H1 (cell line): ENCODE measurements around the gene IDUA. TPM values are rescaled to one million over a fixed set of nuclear protein-coding genes. Genes with fewer than 3 reads are reported as not detected.

ENCODE experiments used
- CTCF ChIA-PET: fragments of 300-600 bp; sonication (Branson Sonifier 250); formaldehyde crosslinking; loops from one replicate; lab custom pipeline; 2021; ENCODE audit not compliant: partially characterized antibody; lab: Charles Lee
- POLR2A ChIA-PET: fragments of 300-600 bp; sonication (Branson Sonifier 250); formaldehyde crosslinking; loops from one replicate; lab custom pipeline; 2021; ENCODE audit warnings: inconsistent platforms; ENCODE audit not compliant: partially characterized antibody; lab: Charles Lee
- DNase-seq, 2 experiments: peaks; one replicate each; pipeline versions ENCODE4 v3.0.0 to v3.0.0-alpha.2; 2010 to 2022; ENCODE audit warnings: low spot score in 2 of 2, low read depth in 1 of 2, mixed read lengths in 1 of 2
- FAIRE-seq: peaks from 2 replicates; lab custom pipeline; 2011; peaks lifted over from hg19 to GRCh38; lab: Jason Lieb, UNC
- H2AFZ ChIP-seq: 2 replicates; pipeline ENCODE4 v1.8.1; 2012; ENCODE audit warnings: low read length, inconsistent platforms
- H2AK5ac ChIP-seq: 2 replicates; pipeline ENCODE4 v1.6.1; 2013; ENCODE audit warnings: low read depth, low read length
- H2BK120ac ChIP-seq: replicated peaks from 2 replicates; pipeline ENCODE3; 2013; ENCODE audit warnings: low read depth, low read length, inconsistent platforms
- H2BK12ac ChIP-seq: 2 replicates; pipeline ENCODE4 v1.6.1; 2013; ENCODE audit warnings: low read depth, low read length
- H2BK15ac ChIP-seq: 2 replicates; pipeline ENCODE4 v1.6.1; 2013; ENCODE audit warnings: low read length
- H2BK20ac ChIP-seq: 2 replicates; pipeline ENCODE4 v1.6.1; 2013; ENCODE audit warnings: low read length
- H2BK5ac ChIP-seq: 2 replicates; pipeline ENCODE4 v1.6.1; 2013; ENCODE audit warnings: low read depth, low read length
- H3K14ac ChIP-seq: 2 replicates; pipeline ENCODE4 v1.6.1; 2013; ENCODE audit warnings: inconsistent platforms; ENCODE audit not compliant: insufficient read length
- H3K18ac ChIP-seq: 2 replicates; pipeline ENCODE4 v1.6.1; 2013; ENCODE audit warnings: low read length; ENCODE audit errors: extremely low read depth
- H3K23ac ChIP-seq: 2 replicates; pipeline ENCODE4 v1.6.1; 2013; ENCODE audit warnings: inconsistent platforms; ENCODE audit not compliant: insufficient read length
- H3K23me2 ChIP-seq: 2 replicates; pipeline ENCODE4 v1.6.1; 2013; ENCODE audit warnings: low read depth, low read length
- H3K27ac ChIP-seq: 2 replicates; pipeline ENCODE4 v1.6.1; 2011; ENCODE audit warnings: low read depth, low read length, inconsistent platforms
- H3K27me3 ChIP-seq, 4 experiments: replicated peaks in 1 of 4; 1 replicate in 1 of 4; 2 replicates in 3 of 4; pipeline versions ENCODE4 v1.6.1 to v1.8.1; 2011 to 2013; ENCODE audit warnings: low read length in 3 of 4, mild to moderate bottlenecking in 3 of 4, inconsistent platforms in 2 of 4, mixed read lengths in 2 of 4, moderate library complexity in 1 of 4; ENCODE audit not compliant: control insufficient read depth in 3 of 4, insufficient read depth in 3 of 4; ENCODE audit errors: extremely low read depth in 1 of 4
- H3K36me3 ChIP-seq, 4 experiments: 2 replicates each; pipeline versions ENCODE4 v1.6.1 to v1.8.1; 2011 to 2013; ENCODE audit warnings: mild to moderate bottlenecking in 4 of 4, low read length in 3 of 4, moderate library complexity in 2 of 4, control low read depth in 1 of 4, inconsistent platforms in 1 of 4; ENCODE audit not compliant: insufficient read depth in 4 of 4, control insufficient read depth in 2 of 4
- H3K4ac ChIP-seq: replicated peaks from 2 replicates; pipeline ENCODE3; 2013; ENCODE audit warnings: low read length, low read depth, mixed read lengths, inconsistent platforms; ENCODE audit not compliant: insufficient read length
- H3K4me1 ChIP-seq, 4 experiments: replicated peaks in 1 of 4; 1 replicate in 1 of 4; 2 replicates in 3 of 4; pipeline versions ENCODE4 v1.6.1 to v1.8.1; 2011 to 2013; ENCODE audit warnings: low read length in 3 of 4, inconsistent platforms in 2 of 4, mixed read lengths in 1 of 4; ENCODE audit not compliant: insufficient read depth in 4 of 4, control insufficient read depth in 3 of 4
- H3K4me2 ChIP-seq, 2 experiments: 2 replicates each; pipeline versions ENCODE4 v1.6.1 to v1.8.1; 2011 to 2013; ENCODE audit warnings: low read depth in 2 of 2, low read length in 2 of 2, control low read depth in 1 of 2, inconsistent platforms in 1 of 2, mild to moderate bottlenecking in 1 of 2; ENCODE audit not compliant: insufficient read depth in 1 of 2
- H3K4me3 ChIP-seq, 4 experiments: fragments of 200-600, 300-600 bp in 1 of 4; sonication (generic), shearing (Covaris generic), sonication (Bioruptor Twin) in 1 of 4; 2 replicates each; pipeline versions ENCODE4 v1.5.1 to v1.8.1; 2011 to 2016; ENCODE audit warnings: low read length in 4 of 4, low read depth in 3 of 4, control low read depth in 2 of 4, inconsistent platforms in 2 of 4, mild to moderate bottlenecking in 2 of 4, mixed read lengths in 1 of 4, moderate library complexity in 1 of 4; ENCODE audit not compliant: insufficient read depth in 2 of 4; ENCODE audit errors: extremely low read depth in 1 of 4
- H3K56ac ChIP-seq: replicated peaks from 2 replicates; pipeline ENCODE3; 2013; ENCODE audit warnings: low read depth, mild to moderate bottlenecking, mixed read lengths, low read length, inconsistent platforms; ENCODE audit not compliant: insufficient read length
- H3K79me1 ChIP-seq: 2 replicates; pipeline ENCODE4 v1.6.1; 2013; ENCODE audit warnings: low read depth, low read length, control low read depth
- H3K79me2 ChIP-seq, 2 experiments: 2 replicates each; pipeline versions ENCODE4 v1.6.1 to v1.8.1; 2012 to 2013; ENCODE audit warnings: low read length in 2 of 2, mild to moderate bottlenecking in 2 of 2, inconsistent platforms in 1 of 2; ENCODE audit not compliant: insufficient read depth in 2 of 2, control insufficient read depth in 1 of 2
- H3K9ac ChIP-seq, 4 experiments: replicated peaks in 1 of 4; 1 replicate in 1 of 4; 2 replicates in 3 of 4; pipeline versions ENCODE4 v1.6.1 to v1.8.1; 2011 to 2013; ENCODE audit warnings: low read depth in 3 of 4, low read length in 3 of 4, control low read depth in 2 of 4, mild to moderate bottlenecking in 2 of 4, moderate library complexity in 2 of 4, inconsistent platforms in 1 of 4; ENCODE audit errors: extremely low read depth in 1 of 4
- H3K9me3 ChIP-seq, 2 experiments: 2 replicates each; pipeline versions ENCODE4 v1.6.1 to v1.8.1; 2012 to 2013; ENCODE audit warnings: mild to moderate bottlenecking in 2 of 2, moderate library complexity in 2 of 2, control low read depth in 1 of 2, inconsistent platforms in 1 of 2, low read depth in 1 of 2, low read length in 1 of 2, mixed read lengths in 1 of 2; ENCODE audit not compliant: insufficient read depth in 2 of 2
- H4K20me1 ChIP-seq, 2 experiments: replicated peaks in 1 of 2; 2 replicates each; pipeline versions ENCODE3 to v1.8.1; 2011 to 2013; ENCODE audit warnings: inconsistent platforms in 2 of 2, low read length in 2 of 2, mild to moderate bottlenecking in 1 of 2; ENCODE audit not compliant: insufficient read depth in 2 of 2, control insufficient read depth in 1 of 2
- H4K5ac ChIP-seq: 2 replicates; pipeline ENCODE4 v1.6.1; 2013; ENCODE audit warnings: low read length, low read depth, mixed read lengths, inconsistent platforms; ENCODE audit not compliant: insufficient read length
- H4K8ac ChIP-seq: 2 replicates; pipeline ENCODE4 v1.8.0; 2013; ENCODE audit warnings: mild to moderate bottlenecking, moderate library complexity, low read length, inconsistent platforms; ENCODE audit not compliant: insufficient read depth; ENCODE audit errors: extremely low read depth
- H4K91ac ChIP-seq: replicated peaks from 2 replicates; pipeline ENCODE3; 2013; ENCODE audit warnings: low read length, mixed read lengths, inconsistent platforms; ENCODE audit not compliant: insufficient read length
- ASH2L ChIP-seq: fragments of 200-600, 300-600 bp; sonication (generic); IDR thresholded peaks from one replicate; pipeline ENCODE4 v1.7.1; 2017; ENCODE audit warnings: low read length
- CHD2 ChIP-seq: IDR thresholded peaks from 2 replicates; pipeline ENCODE4 v1.6.1; 2012; ENCODE audit warnings: low read length, improper control_type of control experiment
- FOSL1 ChIP-seq: IDR thresholded peaks from 2 replicates; pipeline ENCODE4 v1.6.1; 2011; ENCODE audit warnings: mild to moderate bottlenecking, low read depth, low read length, moderate library complexity; ENCODE audit not compliant: insufficient read depth
- JUN ChIP-seq: IDR thresholded peaks from 2 replicates; pipeline ENCODE4 v1.6.1; 2011; ENCODE audit warnings: low read depth, mild to moderate bottlenecking, improper control_type of control experiment, low read length
- POLR2AphosphoS5 ChIP-seq: IDR thresholded peaks from 2 replicates; pipeline ENCODE4 v1.6.1; 2011; ENCODE audit warnings: low read depth, low read length
- SP4 ChIP-seq: IDR thresholded peaks from 2 replicates; pipeline ENCODE4 v1.6.1; 2012; ENCODE audit warnings: low read length, inconsistent platforms
- TBP ChIP-seq: IDR thresholded peaks from 2 replicates; pipeline ENCODE4 v1.6.1; 2011; ENCODE audit warnings: low read depth, low read length, improper control_type of control experiment
- WGBS, 2 experiments: shearing (Covaris generic) in 1 of 2; methylation state at CpG; one replicate each; pipeline versions ENCODE4 v1.1.6 to v1.1.7; 2013 to 2015; ENCODE audit warnings: low lambda C conversion rate in 2 of 2, mixed read lengths in 2 of 2, inconsistent platforms in 1 of 2, low coverage in 1 of 2, missing lambda C conversion rate in 1 of 2; ENCODE audit not compliant: insufficient replicate concordance in 2 of 2, insufficient coverage in 1 of 2, insufficient read length in 1 of 2; ENCODE audit errors: extremely low coverage in 1 of 2, missing lambda C conversion rate in 1 of 2; 5-methylcytosine and 5-hydroxymethylcytosine counted together
- polyA plus RNA-seq, 7 experiments: library from polyadenylated mRNA; depleted of rRNA in 3 of 7; stranded (reverse) in 5 of 7; unstranded in 2 of 7; fragments of >200 nt in 5 of 7; fragments of 200-250 nt in 2 of 7; gene quantifications; 1 replicate in 5 of 7; 2 replicates in 1 of 7; 4 replicates in 1 of 7; pipeline versions ENCODE4 v1.2.1 to v1.2.3, GENCODE V29; 2011 to 2013; ENCODE audit warnings: missing spikeins in 2 of 7, mixed read lengths in 2 of 7
- total RNA-seq: library from RNA; stranded (reverse); fragmentation: NEBNext Ultra II Directional; extraction: Animal tissue kit (Norgen Biotek cat#: 25700); gene quantifications from 2 replicates; pipeline ENCODE4 v1.2.1, GENCODE V29; 2021
- TF ChIP-seq, protein P1 (sequence below): IDR thresholded peaks from 2 replicates; pipeline ENCODE4 v1.6.1; 2011; ENCODE audit warnings: low read depth, mild to moderate bottlenecking, low read length; ENCODE audit not compliant: insufficient read depth
- TF ChIP-seq, protein P2 (sequence below): IDR thresholded peaks from 2 replicates; pipeline ENCODE4 v1.6.1; 2012; ENCODE audit warnings: low read length, inconsistent platforms

Gene IDUA
- total and polyA plus RNA-seq, 2 of the 8 experiments (the other 6 are each of a cell fraction or from before 2014, with no cell fraction given), result 2.8 to 4.8 TPM

DNA sequence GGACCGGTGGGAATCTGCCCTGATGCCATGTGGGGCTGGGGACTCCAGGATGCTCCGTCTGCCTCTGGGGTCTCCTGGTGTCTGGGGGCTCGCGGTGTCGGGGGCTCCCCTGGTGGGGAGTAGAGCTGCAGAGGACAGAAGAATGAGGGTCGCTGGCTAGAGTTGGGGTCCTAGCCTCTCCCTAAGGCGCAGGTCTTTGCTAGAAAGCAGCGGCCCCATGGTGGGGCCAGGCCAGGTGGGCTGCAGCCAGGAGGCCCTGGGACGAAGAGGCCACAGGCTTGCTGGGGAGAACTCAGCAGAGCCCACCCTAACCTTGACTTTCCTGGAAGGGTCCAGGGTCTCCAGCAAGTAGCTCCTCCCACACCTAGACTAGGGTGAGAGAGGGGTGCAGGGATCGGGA lies 46.0 kb downstream of the IDUA start:
- CTCF ChIA-PET, result no interaction called here
- no peak overlapping the region for H2BK15ac ChIP-seq

More for the DNA sequence above, 46.0 kb downstream of the IDUA start:
- no peak overlapping the region for H3K14ac ChIP-seq
- H3K4ac ChIP-seq, result no peak overlapping the region
- no peaks in the 10 kb centered on the region for H3K27me3 ChIP-seq
- no peaks in the 10 kb centered on the region for H3K36me3 ChIP-seq
- TF ChIP-seq JUN, result no peak
- TF ChIP-seq POLR2AphosphoS5, result no peak
- no peak for TF ChIP-seq SP4
- TF ChIP-seq, protein P1, sequence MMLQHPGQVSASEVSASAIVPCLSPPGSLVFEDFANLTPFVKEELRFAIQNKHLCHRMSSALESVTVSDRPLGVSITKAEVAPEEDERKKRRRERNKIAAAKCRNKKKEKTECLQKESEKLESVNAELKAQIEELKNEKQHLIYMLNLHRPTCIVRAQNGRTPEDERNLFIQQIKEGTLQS, result no peak
- no peak for TF ChIP-seq ASH2L
- TF ChIP-seq CHD2, result no peak
- TF ChIP-seq, protein P2, sequence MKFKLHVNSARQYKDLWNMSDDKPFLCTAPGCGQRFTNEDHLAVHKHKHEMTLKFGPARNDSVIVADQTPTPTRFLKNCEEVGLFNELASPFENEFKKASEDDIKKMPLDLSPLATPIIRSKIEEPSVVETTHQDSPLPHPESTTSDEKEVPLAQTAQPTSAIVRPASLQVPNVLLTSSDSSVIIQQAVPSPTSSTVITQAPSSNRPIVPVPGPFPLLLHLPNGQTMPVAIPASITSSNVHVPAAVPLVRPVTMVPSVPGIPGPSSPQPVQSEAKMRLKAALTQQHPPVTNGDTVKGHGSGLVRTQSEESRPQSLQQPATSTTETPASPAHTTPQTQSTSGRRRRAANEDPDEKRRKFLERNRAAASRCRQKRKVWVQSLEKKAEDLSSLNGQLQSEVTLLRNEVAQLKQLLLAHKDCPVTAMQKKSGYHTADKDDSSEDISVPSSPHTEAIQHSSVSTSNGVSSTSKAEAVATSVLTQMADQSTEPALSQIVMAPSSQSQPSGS, result no peak
- TF ChIP-seq TBP, result no peak
- TF ChIP-seq FOSL1, result no peak
- no peak overlapping the region for H2AK5ac ChIP-seq
- POLR2A ChIA-PET, result interaction anchor here (1.0 to 2.3 kb wide), 4 partner anchors 11 to 45 kb away, joined by 3 to 7 read pairs (median 3); no protein-coding TSS in a partner anchor
- H3K18ac ChIP-seq, result no peak overlapping the region
- no peak overlapping the region for H3K4me3 ChIP-seq
- H4K20me1 ChIP-seq, result no peaks in the 10 kb centered on the region
- no peak for DNase-seq
- H2BK12ac ChIP-seq, result no peak overlapping the region
- no peak overlapping the region for H3K23ac ChIP-seq
- no peak overlapping the region for H4K5ac ChIP-seq
- H2BK5ac ChIP-seq, result no peak overlapping the region; the same call in 1 of the 2 replicates
- no peaks in the 10 kb centered on the region for H3K9me3 ChIP-seq
- H3K4me2 ChIP-seq, result no peak overlapping the region
- H3K9ac ChIP-seq, result no peak overlapping the region
- H3K27ac ChIP-seq, result no peak overlapping the region
- H2BK120ac ChIP-seq, result no peak overlapping the region
- no peaks in the 10 kb centered on the region for H3K79me1 ChIP-seq
- peak overlapping the region; percentile 51; the same call in 1 of the 2 replicates for H4K8ac ChIP-seq
- H3K79me2 ChIP-seq, result no peaks in the 10 kb centered on the region
- H3K23me2 ChIP-seq, result no peaks in the 10 kb centered on the region
- FAIRE-seq, result no peak
- 92% methylated on average over 5 of the region's 10 CpGs; no CpG with 5 or more reads in 1 of the 2 experiments for WGBS, 2 experiments
- no peak overlapping the region for H2BK20ac ChIP-seq
- H3K56ac ChIP-seq, result no peak overlapping the region
- no peak overlapping the region for H4K91ac ChIP-seq
- no peak overlapping the region for H2AFZ ChIP-seq
- H3K4me1 ChIP-seq, result peaks cover 0 to 8% (median 0%) of the 10 kb centered on the region in 4 experiments; a peak in 1 of 7 replicates
